Epithelial cell of esophagus (primary cell): Measurements from ENCODE around the gene TUBA8.

ENCODE experiments used
- DNase-seq: peaks from one replicate; pipeline ENCODE4 v3.0.0; 2010; ENCODE audit warnings: low read depth
- H3K4me3 ChIP-seq: 2 replicates; pipeline ENCODE4 v1.5.1; 2011; ENCODE audit warnings: mild to moderate bottlenecking, low read length, control low read depth
- TF ChIP-seq, protein P1 (sequence below): IDR thresholded peaks from 2 replicates; pipeline ENCODE4 v1.5.1; 2011; ENCODE audit warnings: low read depth, mild to moderate bottlenecking, low read length, control low read depth, inconsistent platforms; ENCODE audit not compliant: insufficient read depth; ENCODE audit errors: missing control alignments

TUBA8 gene

DNA sequence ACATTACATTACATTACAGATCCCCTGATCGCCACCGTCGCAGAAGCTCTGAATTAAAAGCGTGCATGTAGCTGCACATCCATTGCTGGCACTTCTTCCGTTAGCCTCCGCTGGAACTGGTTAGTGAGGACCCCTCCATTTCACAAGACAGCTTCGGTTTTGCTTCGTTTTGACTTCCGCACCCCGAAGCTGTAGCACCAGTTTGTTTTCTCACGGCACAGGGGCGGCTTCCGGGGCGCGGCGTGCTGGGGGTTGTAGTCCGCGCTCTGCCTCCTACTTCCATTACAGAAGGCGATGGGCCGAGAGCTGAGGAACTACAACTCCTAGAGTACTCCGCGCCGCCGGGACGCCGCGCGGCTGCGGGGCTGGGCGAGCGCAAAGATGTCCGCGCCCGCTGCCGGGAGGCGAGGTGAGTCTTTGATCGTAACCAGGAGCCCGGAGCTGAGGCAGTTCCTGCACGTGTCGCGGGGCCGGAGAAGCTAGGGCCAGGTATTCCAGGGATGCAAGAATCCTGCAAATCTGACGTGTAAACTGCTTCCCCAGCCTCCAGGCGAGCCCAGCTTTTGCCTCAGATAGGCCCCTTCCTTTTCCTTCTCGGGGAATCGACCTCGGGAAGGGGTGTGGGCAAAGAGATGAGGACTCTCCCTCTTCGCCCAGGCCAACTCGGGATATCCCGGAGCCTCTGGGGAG, 32.8 kb upstream of the TUBA8 start, which contains the start of gene PEX26:
PEX26 (plus strand) TSS at position 352 of the 690 bp plus-strand sequence. CDS start 387 bp downstream, outside the sequence.
- DNase-seq, result peak; percentile 98
- TF ChIP-seq, protein P1, sequence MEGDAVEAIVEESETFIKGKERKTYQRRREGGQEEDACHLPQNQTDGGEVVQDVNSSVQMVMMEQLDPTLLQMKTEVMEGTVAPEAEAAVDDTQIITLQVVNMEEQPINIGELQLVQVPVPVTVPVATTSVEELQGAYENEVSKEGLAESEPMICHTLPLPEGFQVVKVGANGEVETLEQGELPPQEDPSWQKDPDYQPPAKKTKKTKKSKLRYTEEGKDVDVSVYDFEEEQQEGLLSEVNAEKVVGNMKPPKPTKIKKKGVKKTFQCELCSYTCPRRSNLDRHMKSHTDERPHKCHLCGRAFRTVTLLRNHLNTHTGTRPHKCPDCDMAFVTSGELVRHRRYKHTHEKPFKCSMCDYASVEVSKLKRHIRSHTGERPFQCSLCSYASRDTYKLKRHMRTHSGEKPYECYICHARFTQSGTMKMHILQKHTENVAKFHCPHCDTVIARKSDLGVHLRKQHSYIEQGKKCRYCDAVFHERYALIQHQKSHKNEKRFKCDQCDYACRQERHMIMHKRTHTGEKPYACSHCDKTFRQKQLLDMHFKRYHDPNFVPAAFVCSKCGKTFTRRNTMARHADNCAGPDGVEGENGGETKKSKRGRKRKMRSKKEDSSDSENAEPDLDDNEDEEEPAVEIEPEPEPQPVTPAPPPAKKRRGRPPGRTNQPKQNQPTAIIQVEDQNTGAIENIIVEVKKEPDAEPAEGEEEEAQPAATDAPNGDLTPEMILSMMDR, result no peak
- H3K4me3 ChIP-seq, result peak within 1 kb of the TSS; percentile 97

GRCh38 chr22:18078329-18079041, 32.1 kb upstream of the TUBA8 start:
- DNase-seq, result peak; percentile 60
- H3K4me3 ChIP-seq, result peak overlapping the region; percentile 97
- TF ChIP-seq, protein P1, result no peak

DNA sequence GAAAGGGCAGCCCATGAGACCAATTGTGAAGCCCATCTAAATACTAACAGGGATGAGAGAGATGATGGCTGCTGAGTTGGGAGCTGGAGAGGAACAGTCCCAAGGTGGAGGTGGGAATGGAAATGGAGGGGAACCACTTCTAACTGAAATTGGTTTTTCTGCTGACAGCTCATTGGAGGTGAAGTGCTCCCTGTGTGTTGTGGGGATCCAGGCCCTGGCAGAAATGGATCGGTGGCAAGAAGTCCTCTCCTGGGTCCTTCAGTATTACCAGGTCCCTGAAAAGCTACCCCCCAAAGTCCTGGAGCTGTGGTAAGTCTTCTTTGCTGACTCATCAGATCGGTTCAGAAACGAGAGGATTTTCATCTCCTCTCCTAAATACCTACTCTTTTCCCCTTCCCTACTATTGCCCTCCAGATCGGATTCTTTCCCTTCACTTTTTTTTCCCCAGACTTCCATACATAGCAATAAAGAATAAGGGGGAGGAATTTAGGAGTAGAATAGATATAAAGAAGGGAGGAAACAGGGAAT, 30.8 kb upstream of the TUBA8 start:
- no peak overlapping the region for H3K4me3 ChIP-seq
- TF ChIP-seq, protein P1, result no peak
- no peak for DNase-seq

DNA sequence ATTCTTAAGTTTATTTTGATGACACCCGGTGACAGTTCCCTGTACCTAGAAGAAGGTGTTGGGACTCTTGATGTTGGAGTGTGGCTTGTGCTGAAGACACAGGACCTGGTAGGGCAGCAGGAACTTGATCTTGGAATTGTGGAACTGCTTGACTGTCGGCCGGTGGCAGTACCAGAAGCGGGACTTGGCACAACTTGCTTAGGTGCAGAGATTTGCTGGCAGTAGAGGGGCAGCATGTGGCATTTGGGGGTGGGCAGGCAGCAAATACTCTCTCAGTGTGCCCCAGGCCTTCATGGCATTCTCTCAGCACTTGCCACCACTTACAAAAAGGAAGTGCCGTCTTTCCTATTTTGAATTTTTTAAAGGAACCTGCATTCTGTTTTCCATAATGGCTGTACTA, 29.2 kb upstream of the TUBA8 start:
- no peak for DNase-seq
- TF ChIP-seq, protein P1, result no peak
- H3K4me3 ChIP-seq, result no peak overlapping the region

DNA sequence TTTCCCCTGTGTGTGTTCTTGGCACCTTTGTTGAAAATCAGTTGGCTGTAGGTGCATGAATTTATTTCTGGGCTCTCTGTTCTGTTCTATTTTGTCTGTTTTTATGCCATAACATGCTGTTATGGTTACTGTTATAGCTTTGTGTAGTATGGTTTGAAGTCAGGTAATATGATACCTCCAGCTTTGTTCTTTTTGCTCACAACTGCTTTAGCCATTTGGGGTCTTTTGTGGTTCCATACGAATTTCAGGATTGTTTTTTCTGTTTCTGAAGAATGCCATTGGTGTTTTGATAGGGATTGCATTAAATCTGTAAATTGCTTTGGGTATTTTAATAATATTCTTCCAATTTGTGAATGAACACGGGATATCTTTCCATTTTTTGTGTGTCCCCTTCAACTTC, 28.1 kb upstream of the TUBA8 start:
- DNase-seq, result no peak
- H3K4me3 ChIP-seq, result no peak overlapping the region
- TF ChIP-seq, protein P1, result no peak

- DNase-seq, result no peak
- TF ChIP-seq, protein P1, result no peak
- no peak overlapping the region for H3K4me3 ChIP-seq
Observed at GRCh38 chr22:18083406-18083805, 27.2 kb upstream of the TUBA8 start.
